WI38 (cell line): ENCODE measurements around the gene RNF208.

ENCODE experiments used
- H3K4me3 ChIP-seq: 2 replicates; pipeline ENCODE4 v1.5.1; 2011; ENCODE audit warnings: low read depth, mild to moderate bottlenecking, control low read depth, low read length
- CTCF ChIP-seq: IDR thresholded peaks from 2 replicates; pipeline ENCODE4 v1.5.1; 2012; ENCODE audit warnings: low read depth, mild to moderate bottlenecking, control low read depth, low read length

The RNF208 gene

GRCh38 chr9:137245450-137246421, 23.7 kb upstream of the RNF208 start:
- no peak overlapping the region for H3K4me3 ChIP-seq
- TF ChIP-seq CTCF = no peak

GRCh38 chr9:137244486-137245449, 22.7 kb upstream of the RNF208 start:
- no peak for TF ChIP-seq CTCF
- no peak overlapping the region for H3K4me3 ChIP-seq

- no peak for TF ChIP-seq CTCF
- H3K4me3 ChIP-seq = no peak overlapping the region
Observed at GRCh38 chr9:137243626-137244485, 21.8 kb upstream of the RNF208 start.

- H3K4me3 ChIP-seq = peak overlapping the region; percentile 90; the same call in 1 of the 2 replicates
Observed at GRCh38 chr9:137243266-137243625, 21.2 kb upstream of the RNF208 start.

- H3K4me3 ChIP-seq = peak overlapping the region; percentile 90
- no peak for TF ChIP-seq CTCF
Observed at GRCh38 chr9:137242269-137243203, 20.5 kb upstream of the RNF208 start.

GRCh38 chr9:137241490-137242268, 19.6 kb upstream of the RNF208 start:
- TF ChIP-seq CTCF = no peak
- H3K4me3 ChIP-seq = peak overlapping the region; percentile 90
